ENCODE measurements around the gene SLC9A2. TPM values are rescaled to one million over a fixed set of nuclear protein-coding genes. Genes with fewer than 3 reads are reported as not detected.

SLC9A2 gene
- total RNA-seq, 2 donors from 2014 or later, result not detected

DNA sequence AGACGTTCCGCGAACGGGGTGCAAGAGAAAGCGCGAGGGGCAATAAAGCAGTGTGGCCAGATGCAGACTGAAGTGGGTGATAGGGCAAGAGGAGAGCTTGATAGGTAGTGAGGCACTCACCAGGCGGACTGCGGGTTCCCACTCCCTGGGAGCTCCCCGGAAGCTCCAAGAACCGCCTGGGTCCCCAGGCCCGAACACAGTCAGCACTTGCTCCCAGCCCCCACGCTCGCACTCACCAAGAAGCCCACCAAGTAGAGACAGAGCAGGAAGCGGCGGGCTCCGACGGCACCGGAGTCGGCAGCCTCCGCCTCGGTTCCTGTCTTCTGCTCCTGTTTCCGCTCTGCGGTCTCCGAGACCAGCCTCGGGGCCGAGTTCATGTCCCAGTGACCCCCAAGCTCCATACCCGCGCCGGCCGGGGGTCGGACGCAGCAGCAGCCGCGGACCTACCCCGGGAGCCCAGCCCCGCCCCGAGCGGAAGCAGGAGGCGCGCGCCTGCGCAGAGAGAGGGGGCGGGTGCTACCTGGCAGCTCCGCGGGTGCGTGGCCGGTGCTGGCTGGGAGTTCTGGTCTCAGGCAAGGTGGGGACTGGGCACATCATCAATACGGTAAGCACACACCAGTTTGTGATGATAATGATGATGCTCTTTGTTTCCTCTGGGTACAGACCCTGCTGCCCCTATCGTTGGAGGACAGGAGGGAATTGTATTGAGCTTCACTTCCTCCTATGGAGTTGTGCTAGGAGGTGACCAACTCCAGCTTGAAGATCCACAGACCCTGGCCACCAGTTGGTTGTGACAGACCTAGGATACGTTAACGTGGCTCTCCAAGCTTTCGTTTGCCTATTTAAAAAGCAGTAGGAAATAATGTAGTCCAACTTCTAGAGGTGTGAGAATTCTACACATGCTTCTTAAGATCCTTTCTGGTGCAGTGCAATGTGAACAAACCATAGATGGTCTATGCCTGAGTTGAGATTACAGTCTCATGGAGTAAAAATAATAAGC is 117.4 kb downstream of the SLC9A2 start:
- H3K27ac ChIP-seq (ENCODE audit: low read depth, low read length), result no peak overlapping the region
- peaks cover 13% of the 10 kb centered on the region for H3K9me3 ChIP-seq (ENCODE audit: control insufficient read depth, low read length)
- H3K4me3 Mint-ChIP-seq, result peak overlapping the region; percentile 98
- H3K27me3 ChIP-seq (ENCODE audit: control insufficient read depth, insufficient read depth, low read length, poor library complexity, severe bottlenecking), result no peaks in the 10 kb centered on the region
- H3K27me3 Mint-ChIP-seq (ENCODE audit: insufficient read depth), result no peaks in the 10 kb centered on the region
- peak overlapping the region; percentile 96 for H3K4me3 ChIP-seq (ENCODE audit: low read length)
- peak overlapping the region; percentile 70 for H3K9ac ChIP-seq (ENCODE audit: extremely low read depth, low read length, poor library complexity, severe bottlenecking)
- peak; percentile 94 for DNase-seq
- TF ChIP-seq, protein P1, sequence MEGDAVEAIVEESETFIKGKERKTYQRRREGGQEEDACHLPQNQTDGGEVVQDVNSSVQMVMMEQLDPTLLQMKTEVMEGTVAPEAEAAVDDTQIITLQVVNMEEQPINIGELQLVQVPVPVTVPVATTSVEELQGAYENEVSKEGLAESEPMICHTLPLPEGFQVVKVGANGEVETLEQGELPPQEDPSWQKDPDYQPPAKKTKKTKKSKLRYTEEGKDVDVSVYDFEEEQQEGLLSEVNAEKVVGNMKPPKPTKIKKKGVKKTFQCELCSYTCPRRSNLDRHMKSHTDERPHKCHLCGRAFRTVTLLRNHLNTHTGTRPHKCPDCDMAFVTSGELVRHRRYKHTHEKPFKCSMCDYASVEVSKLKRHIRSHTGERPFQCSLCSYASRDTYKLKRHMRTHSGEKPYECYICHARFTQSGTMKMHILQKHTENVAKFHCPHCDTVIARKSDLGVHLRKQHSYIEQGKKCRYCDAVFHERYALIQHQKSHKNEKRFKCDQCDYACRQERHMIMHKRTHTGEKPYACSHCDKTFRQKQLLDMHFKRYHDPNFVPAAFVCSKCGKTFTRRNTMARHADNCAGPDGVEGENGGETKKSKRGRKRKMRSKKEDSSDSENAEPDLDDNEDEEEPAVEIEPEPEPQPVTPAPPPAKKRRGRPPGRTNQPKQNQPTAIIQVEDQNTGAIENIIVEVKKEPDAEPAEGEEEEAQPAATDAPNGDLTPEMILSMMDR (conservative IDR thresholded peaks at IDR 0.05), result no peak
- peaks cover 5% of the 10 kb centered on the region for H3K36me3 ChIP-seq (ENCODE audit: control insufficient read depth, insufficient read depth, low read length)
- 0 to 2% methylated on average over 9 to 52 of the region's 52 CpGs for WGBS, 2 experiments (ENCODE audit: insufficient coverage in 1 of 2, insufficient read length in 1 of 2)
- peaks cover 16% of the 10 kb centered on the region for H3K4me1 Mint-ChIP-seq
- peak overlapping the region; percentile 91 for H3K27ac Mint-ChIP-seq
- no peaks in the 10 kb centered on the region for H3K9me3 Mint-ChIP-seq
- H3K4me1 ChIP-seq (ENCODE audit: control insufficient read depth, insufficient read depth, low read length), result peaks cover 3% of the 10 kb centered on the region
- H3K36me3 Mint-ChIP-seq (ENCODE audit: low read depth), result peaks cover 5% of the 10 kb centered on the region

DNA sequence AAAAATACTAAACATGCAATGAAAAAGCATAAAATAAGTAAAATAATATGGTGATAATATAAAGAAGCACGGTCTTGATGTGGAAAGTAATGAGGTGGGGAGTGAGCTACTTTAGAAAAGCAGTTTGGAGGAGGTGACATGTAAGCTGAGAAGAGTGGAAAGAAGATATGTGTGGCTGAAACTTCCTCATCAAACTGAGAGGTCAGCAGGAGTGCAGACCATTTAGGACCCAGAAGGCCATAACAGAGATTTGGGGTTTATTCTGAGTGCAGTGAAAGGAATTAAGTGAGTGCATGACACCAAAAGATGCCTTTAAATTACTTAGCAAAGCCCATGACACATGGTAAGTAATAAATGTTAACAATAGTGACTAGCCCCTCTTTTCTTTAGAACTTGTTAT is 118.1 kb downstream of the SLC9A2 start:
- H3K4me1 ChIP-seq (ENCODE audit: control insufficient read depth, insufficient read depth, low read length), result peaks cover 3% of the 10 kb centered on the region
- Mint-ChIP-seq H3K27me3 (ENCODE audit: insufficient read depth) (no peaks in the 10 kb centered on the region), H3K9me3 (no peaks in the 10 kb centered on the region), H3K4me3 (peak overlapping the region; percentile 98), H3K4me1 (peaks cover 16% of the 10 kb centered on the region), H3K36me3 (ENCODE audit: low read depth) (no peaks in the 10 kb centered on the region), H3K27ac (no peak overlapping the region)
- 89 to 91% methylated on average over 1 of the region's 1 CpG for WGBS, 2 experiments (ENCODE audit: insufficient coverage in 1 of 2, insufficient read length in 1 of 2)
- peaks cover 20% of the 10 kb centered on the region for H3K9me3 ChIP-seq (ENCODE audit: control insufficient read depth, low read length)
- peak overlapping the region; percentile 70 for H3K9ac ChIP-seq (ENCODE audit: extremely low read depth, low read length, poor library complexity, severe bottlenecking)
- no peak for DNase-seq
- H3K4me3 ChIP-seq (ENCODE audit: low read length), result peak overlapping the region; percentile 96
- TF ChIP-seq, protein P1 (conservative IDR thresholded peaks at IDR 0.05), result no peak
- no peak overlapping the region for H3K27ac ChIP-seq (ENCODE audit: low read depth, low read length)
- no peaks in the 10 kb centered on the region for H3K27me3 ChIP-seq (ENCODE audit: control insufficient read depth, insufficient read depth, low read length, poor library complexity, severe bottlenecking)
- no peaks in the 10 kb centered on the region for H3K36me3 ChIP-seq (ENCODE audit: control insufficient read depth, insufficient read depth, low read length)

DNA sequence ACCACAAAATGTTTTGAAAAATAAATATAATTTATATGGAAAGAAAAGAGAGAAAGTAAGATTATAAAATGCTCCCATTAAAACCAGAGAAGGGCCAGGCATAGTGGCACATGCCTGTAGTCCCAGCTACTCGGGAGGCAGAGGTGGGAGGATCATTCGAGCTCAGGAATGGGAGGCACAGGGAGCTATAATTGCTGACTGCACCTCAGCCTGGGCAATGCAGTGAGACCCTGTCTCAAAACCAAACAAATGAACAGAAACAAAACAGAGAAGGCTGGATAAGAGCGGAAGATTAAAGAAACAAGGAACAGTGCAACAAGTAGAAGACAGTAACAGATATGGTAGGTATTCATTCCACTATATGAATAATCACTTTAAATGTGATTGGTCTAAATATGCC is 123.9 kb downstream of the SLC9A2 start:
- Histone ChIP-seq H3K27ac (ENCODE audit: low read depth, low read length) (no peak overlapping the region), H3K9me3 (ENCODE audit: control insufficient read depth, low read length) (peaks cover 42% of the 10 kb centered on the region), H3K9ac (ENCODE audit: extremely low read depth, low read length, poor library complexity, severe bottlenecking) (no peak overlapping the region), H3K36me3 (ENCODE audit: control insufficient read depth, insufficient read depth, low read length) (no peaks in the 10 kb centered on the region), H3K4me1 (ENCODE audit: control insufficient read depth, insufficient read depth, low read length) (no peaks in the 10 kb centered on the region), H3K27me3 (ENCODE audit: control insufficient read depth, insufficient read depth, low read length, poor library complexity, severe bottlenecking) (no peaks in the 10 kb centered on the region), H3K4me3 (ENCODE audit: low read length) (no peak overlapping the region)
- DNase-seq, result no peak
- TF ChIP-seq, protein P1 (conservative IDR thresholded peaks at IDR 0.05), result no peak
- Mint-ChIP-seq H3K4me1 (no peaks in the 10 kb centered on the region), H3K27me3 (ENCODE audit: insufficient read depth) (no peaks in the 10 kb centered on the region), H3K4me3 (no peak overlapping the region), H3K36me3 (ENCODE audit: low read depth) (no peaks in the 10 kb centered on the region), H3K9me3 (peaks cover 3% of the 10 kb centered on the region), H3K27ac (no peak overlapping the region)
- WGBS, 2 experiments (ENCODE audit: insufficient coverage in 1 of 2, insufficient read length in 1 of 2), result 80 to 89% methylated on average over 2 to 3 of the region's 3 CpGs
